Adrenal gland (tissue), 5 donors: ENCODE measurements around the gene PPP3CA.

Experiments
- POLR2A ChIP-seq, 2 donors: fragments of 450-650 bp; IDR thresholded peaks; one replicate each; pipeline ENCODE4 v1.6.1; 2017; ENCODE audit warnings: antibody characterized with exemption in 2 of 2, mild to moderate bottlenecking in 2 of 2, moderate library complexity in 1 of 2
- TF ChIP-seq, protein P1 (sequence below), 6 experiments: fragments of 450-650 bp in 4 of 6; fragments of 200-600 bp in 2 of 6; sonication (generic) in 1 of 6; IDR thresholded peaks; 1 replicate in 5 of 6; 2 replicates in 1 of 6; pipeline versions ENCODE4 v1.5.1 to v1.8.0; 2016 to 2021; ENCODE audit warnings: antibody characterized with exemption in 6 of 6, mild to moderate bottlenecking in 2 of 6, moderate library complexity in 1 of 6
- donor health status: DM: no; HTN: no; CAD: no.

GRCh38 chr4:101089168-101089567 lies 258.2 kb downstream of the PPP3CA start:
- TF ChIP-seq, protein P1, sequence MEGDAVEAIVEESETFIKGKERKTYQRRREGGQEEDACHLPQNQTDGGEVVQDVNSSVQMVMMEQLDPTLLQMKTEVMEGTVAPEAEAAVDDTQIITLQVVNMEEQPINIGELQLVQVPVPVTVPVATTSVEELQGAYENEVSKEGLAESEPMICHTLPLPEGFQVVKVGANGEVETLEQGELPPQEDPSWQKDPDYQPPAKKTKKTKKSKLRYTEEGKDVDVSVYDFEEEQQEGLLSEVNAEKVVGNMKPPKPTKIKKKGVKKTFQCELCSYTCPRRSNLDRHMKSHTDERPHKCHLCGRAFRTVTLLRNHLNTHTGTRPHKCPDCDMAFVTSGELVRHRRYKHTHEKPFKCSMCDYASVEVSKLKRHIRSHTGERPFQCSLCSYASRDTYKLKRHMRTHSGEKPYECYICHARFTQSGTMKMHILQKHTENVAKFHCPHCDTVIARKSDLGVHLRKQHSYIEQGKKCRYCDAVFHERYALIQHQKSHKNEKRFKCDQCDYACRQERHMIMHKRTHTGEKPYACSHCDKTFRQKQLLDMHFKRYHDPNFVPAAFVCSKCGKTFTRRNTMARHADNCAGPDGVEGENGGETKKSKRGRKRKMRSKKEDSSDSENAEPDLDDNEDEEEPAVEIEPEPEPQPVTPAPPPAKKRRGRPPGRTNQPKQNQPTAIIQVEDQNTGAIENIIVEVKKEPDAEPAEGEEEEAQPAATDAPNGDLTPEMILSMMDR (IDR thresholded peaks at IDR 0.05) = no peak
- no peak for TF ChIP-seq POLR2A (IDR thresholded peaks at IDR 0.05)
